ENCODE data around the gene DDB1. TPM values are rescaled to one million over a fixed set of nuclear protein-coding genes. Genes with fewer than 3 reads are reported as not detected.

The DDB1 gene
- total RNA-seq = 265 and 268 TPM in 2 replicates

GRCh38 chr11:61332797-61333549, at the start of gene DDB1, which contains the start of gene TKFC:
DDB1 (minus strand) TSS chr11:61333105; CDS start chr11:61332968, 137 bp downstream.
TKFC (plus strand) TSS chr11:61333228; CDS start chr11:61334729, 1,501 bp downstream.
- DNase-seq = peak; percentile 100
- Mint-ChIP-seq H3K27me3 (no peaks in the 10 kb centered on the region), H3K4me3 (peak within 1 kb of the TSS; percentile 97), H3K9me3 (no peaks in the 10 kb centered on the region), H3K36me3 (ENCODE audit: low read depth) (peaks cover 43% of the 10 kb centered on the region), H3K27ac (peak within 1 kb of the TSS; percentile 98), H3K4me1 (peaks cover 56% of the 10 kb centered on the region)
- intact Hi-C loops (cut with micrococcal nuclease) = loop anchor here (1.0 to 5.0 kb wide), 5 partner anchors 29 to 491 kb away; partner anchors contain the start of genes CCDC86, CPSF7, PRPF19 and TMEM138

DNA sequence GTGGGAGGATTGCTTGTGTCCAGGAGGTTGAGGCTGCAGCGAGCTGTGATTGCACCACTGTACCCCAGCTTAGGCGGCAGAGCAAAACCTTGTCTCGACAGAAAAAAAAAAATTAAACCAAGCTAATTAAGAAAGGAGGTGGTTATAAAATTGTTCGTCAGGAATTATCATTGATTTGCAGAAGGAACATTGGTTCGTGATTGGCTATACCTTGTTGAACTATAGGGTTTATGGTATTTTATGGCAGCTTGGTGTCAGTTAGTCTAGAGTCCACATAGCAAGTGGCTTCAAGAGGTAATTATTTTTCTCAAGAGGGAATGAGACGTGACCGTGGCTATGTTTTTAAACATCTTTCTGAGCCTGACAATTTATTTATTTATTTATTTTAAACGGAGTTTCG, 48.0 kb upstream of the DDB1 start:
- no peaks in the 10 kb centered on the region for H3K27me3 Mint-ChIP-seq
- peaks cover 10% of the 10 kb centered on the region for H3K36me3 Mint-ChIP-seq (ENCODE audit: low read depth)
- H3K9me3 Mint-ChIP-seq = no peaks in the 10 kb centered on the region
- no peak for DNase-seq
- peaks cover 6% of the 10 kb centered on the region for H3K4me1 Mint-ChIP-seq
- no peak overlapping the region for H3K4me3 Mint-ChIP-seq
- intact Hi-C loops (cut with micrococcal nuclease) = no loop called here
- H3K27ac Mint-ChIP-seq = no peak overlapping the region

- no peaks in the 10 kb centered on the region for H3K27me3 Mint-ChIP-seq
- no peaks in the 10 kb centered on the region for H3K9me3 Mint-ChIP-seq
- no peak overlapping the region for H3K4me3 Mint-ChIP-seq
- DNase-seq = no peak
- no peak overlapping the region for H3K27ac Mint-ChIP-seq
- H3K36me3 Mint-ChIP-seq (ENCODE audit: low read depth) = peaks cover 21% of the 10 kb centered on the region
- intact Hi-C loops (cut with micrococcal nuclease) = no loop called here
- peaks cover 1% of the 10 kb centered on the region for H3K4me1 Mint-ChIP-seq
Measured at GRCh38 chr11:61378713-61379313, 45.9 kb upstream of the DDB1 start.

- H3K27ac Mint-ChIP-seq = no peak overlapping the region
- H3K9me3 Mint-ChIP-seq = no peaks in the 10 kb centered on the region
- H3K27me3 Mint-ChIP-seq = no peaks in the 10 kb centered on the region
- peaks cover 1% of the 10 kb centered on the region for H3K4me1 Mint-ChIP-seq
- no peak for DNase-seq
- H3K4me3 Mint-ChIP-seq = no peak overlapping the region
- intact Hi-C loops (cut with micrococcal nuclease) = no loop called here
- peaks cover 24% of the 10 kb centered on the region for H3K36me3 Mint-ChIP-seq (ENCODE audit: low read depth)
Measured at GRCh38 chr11:61377461-61378160, 44.7 kb upstream of the DDB1 start.

- H3K27ac Mint-ChIP-seq = no peak overlapping the region
- intact Hi-C loops (cut with micrococcal nuclease) = no loop called here
- H3K4me3 Mint-ChIP-seq = no peak overlapping the region
- peaks cover 38% of the 10 kb centered on the region for H3K36me3 Mint-ChIP-seq (ENCODE audit: low read depth)
- no peak for DNase-seq
- H3K9me3 Mint-ChIP-seq = no peaks in the 10 kb centered on the region
- H3K27me3 Mint-ChIP-seq = no peaks in the 10 kb centered on the region
- H3K4me1 Mint-ChIP-seq = no peaks in the 10 kb centered on the region
Measured at GRCh38 chr11:61375761-61376108, 42.8 kb upstream of the DDB1 start.

DNA sequence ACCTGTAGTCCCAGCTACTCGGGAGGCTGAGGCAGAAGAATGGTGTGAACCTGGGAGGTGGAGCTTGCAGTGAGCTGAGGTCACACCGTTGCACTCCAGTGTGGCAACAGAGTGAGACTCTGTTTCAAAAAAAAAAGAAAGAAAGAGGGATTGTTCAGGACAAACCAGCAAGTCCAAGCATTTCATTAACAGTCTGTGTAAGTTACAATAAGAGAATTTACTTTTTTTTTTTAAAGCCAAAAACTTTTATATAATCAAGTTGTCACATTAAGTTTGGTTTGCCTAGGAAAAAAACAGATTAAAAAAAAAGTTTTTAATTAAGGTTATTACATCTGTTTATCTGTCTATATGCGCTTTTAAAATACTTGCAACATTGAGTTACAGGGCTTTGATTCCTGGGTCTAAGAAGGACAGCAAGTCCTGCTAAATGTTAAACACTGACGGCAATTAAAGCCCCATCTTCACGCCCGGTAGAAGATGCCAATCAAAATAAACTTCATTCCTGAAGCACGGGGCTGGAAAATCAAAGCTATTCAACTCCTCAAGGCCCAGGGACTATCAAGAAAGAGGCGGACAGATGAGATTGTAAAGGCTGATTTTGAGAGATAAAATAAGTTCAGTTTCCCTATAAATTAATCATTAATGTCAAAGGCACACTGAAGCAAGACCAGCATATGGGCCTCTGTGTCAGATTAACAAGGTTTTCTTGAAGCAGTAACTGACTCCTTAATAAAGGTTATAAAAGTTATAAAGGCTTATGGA, 39.9 kb upstream of the DDB1 start:
- Mint-ChIP-seq H3K4me3 (no peak overlapping the region), H3K4me1 (peaks cover 9% of the 10 kb centered on the region), H3K36me3 (ENCODE audit: low read depth) (peaks cover 65% of the 10 kb centered on the region), H3K27ac (no peak overlapping the region), H3K27me3 (no peaks in the 10 kb centered on the region), H3K9me3 (no peaks in the 10 kb centered on the region)
- intact Hi-C loops (cut with micrococcal nuclease) = no loop called here
- no peak for DNase-seq

- no peak for DNase-seq
- no peaks in the 10 kb centered on the region for H3K27me3 Mint-ChIP-seq
- H3K9me3 Mint-ChIP-seq = no peaks in the 10 kb centered on the region
- intact Hi-C loops (cut with micrococcal nuclease) = no loop called here
- H3K36me3 Mint-ChIP-seq (ENCODE audit: low read depth) = peaks cover 69% of the 10 kb centered on the region
- peaks cover 9% of the 10 kb centered on the region for H3K4me1 Mint-ChIP-seq
- H3K4me3 Mint-ChIP-seq = no peak overlapping the region
- H3K27ac Mint-ChIP-seq = peak overlapping the region; percentile 1
Measured at GRCh38 chr11:61370349-61371005, 37.6 kb upstream of the DDB1 start.

GRCh38 chr11:61369372-61370348, 36.8 kb upstream of the DDB1 start:
- no peak overlapping the region for H3K27ac Mint-ChIP-seq
- intact Hi-C loops (cut with micrococcal nuclease) = loop anchor here (10.0 kb wide), 1 partner anchor 425 kb away; the partner anchor contains the start of genes FEN1 and TMEM258

GRCh38 chr11:61368646-61369045, 35.7 kb upstream of the DDB1 start:
- H3K27ac Mint-ChIP-seq = no peak overlapping the region
- no peak overlapping the region for H3K4me3 Mint-ChIP-seq
- no peaks in the 10 kb centered on the region for H3K9me3 Mint-ChIP-seq
- H3K36me3 Mint-ChIP-seq (ENCODE audit: low read depth) = peaks cover 67% of the 10 kb centered on the region
- H3K4me1 Mint-ChIP-seq = peaks cover 11% of the 10 kb centered on the region
- intact Hi-C loops (cut with micrococcal nuclease) = loop anchor here (10.0 kb wide), 1 partner anchor 426 kb away; the partner anchor contains the start of genes FEN1 and TMEM258
- DNase-seq = no peak
- H3K27me3 Mint-ChIP-seq = no peaks in the 10 kb centered on the region

More at GRCh38 chr11:61369372-61370348, 36.8 kb upstream of the DDB1 start:
- Mint-ChIP-seq H3K4me1 (peaks cover 9% of the 10 kb centered on the region), H3K27me3 (no peaks in the 10 kb centered on the region), H3K4me3 (no peak overlapping the region), H3K36me3 (ENCODE audit: low read depth) (peaks cover 68% of the 10 kb centered on the region), H3K9me3 (no peaks in the 10 kb centered on the region)
- DNase-seq = no peak

DNA sequence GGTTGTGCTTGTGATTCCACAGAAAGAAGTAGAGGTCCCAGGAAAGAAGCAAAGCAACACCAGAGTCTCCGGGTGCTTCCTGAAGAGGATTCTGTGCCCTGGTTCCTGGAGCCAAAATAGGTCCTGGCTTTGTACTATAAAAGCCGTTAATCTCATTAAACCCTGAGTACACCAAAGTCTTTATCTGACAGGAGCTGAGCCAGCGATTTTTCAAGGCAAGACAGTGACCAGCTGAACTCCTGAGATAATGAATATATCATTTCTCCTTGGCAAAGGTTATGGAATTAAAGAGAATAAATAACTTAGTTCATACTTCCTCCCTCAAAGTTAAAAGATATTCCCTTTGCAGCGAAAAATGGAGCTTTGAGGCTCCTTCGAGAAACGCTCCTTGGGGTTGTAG, 34.5 kb upstream of the DDB1 start:
- H3K27ac Mint-ChIP-seq = no peak overlapping the region
- intact Hi-C loops (cut with micrococcal nuclease) = loop anchor here (10.0 kb wide), 1 partner anchor 427 kb away; the partner anchor contains the start of genes FEN1 and TMEM258
- DNase-seq = no peak
- no peaks in the 10 kb centered on the region for H3K9me3 Mint-ChIP-seq
- H3K36me3 Mint-ChIP-seq (ENCODE audit: low read depth) = peaks cover 68% of the 10 kb centered on the region
- H3K4me3 Mint-ChIP-seq = no peak overlapping the region
- H3K4me1 Mint-ChIP-seq = peaks cover 20% of the 10 kb centered on the region
- no peaks in the 10 kb centered on the region for H3K27me3 Mint-ChIP-seq

- peaks cover 22% of the 10 kb centered on the region for H3K4me1 Mint-ChIP-seq
- H3K27me3 Mint-ChIP-seq = no peaks in the 10 kb centered on the region
- intact Hi-C loops (cut with micrococcal nuclease) = loop anchor here (10.0 kb wide), 1 partner anchor 431 kb away; the partner anchor contains the start of genes FEN1 and TMEM258
- H3K36me3 Mint-ChIP-seq (ENCODE audit: low read depth) = peaks cover 43% of the 10 kb centered on the region
- peak overlapping the region; percentile 75 for H3K27ac Mint-ChIP-seq
- H3K9me3 Mint-ChIP-seq = no peaks in the 10 kb centered on the region
- H3K4me3 Mint-ChIP-seq = peak overlapping the region; percentile 96
- DNase-seq = no peak
Measured at GRCh38 chr11:61364012-61364675, 31.2 kb upstream of the DDB1 start.

DNA sequence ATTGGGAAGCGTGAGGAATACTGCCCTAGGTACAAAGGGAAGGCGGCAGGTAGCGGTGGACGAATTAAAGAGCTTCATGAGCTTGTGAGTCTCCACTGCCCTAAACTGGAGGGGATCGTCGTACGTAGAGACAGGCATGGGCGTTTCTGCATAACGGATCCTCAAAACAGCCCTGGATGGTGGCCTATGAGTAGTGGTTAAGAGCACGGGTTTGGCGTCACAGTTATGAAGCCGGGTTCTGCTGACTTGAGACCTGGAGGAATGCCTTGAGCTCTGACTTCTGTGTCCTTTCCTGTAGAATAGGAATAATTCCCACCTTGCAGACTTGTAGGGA, 29.6 kb upstream of the DDB1 start:
- Mint-ChIP-seq H3K27ac (peak overlapping the region; percentile 95), H3K9me3 (no peaks in the 10 kb centered on the region), H3K4me1 (peaks cover 23% of the 10 kb centered on the region), H3K4me3 (peak overlapping the region; percentile 96), H3K36me3 (ENCODE audit: low read depth) (peaks cover 30% of the 10 kb centered on the region), H3K27me3 (no peaks in the 10 kb centered on the region)
- DNase-seq = peak; percentile 81
- intact Hi-C loops (cut with micrococcal nuclease) = loop anchor here (1.0 to 10.0 kb wide), 5 partner anchors 23 to 432 kb away; partner anchors contain the start of genes CPSF7, DDB1, FEN1 and TKFC

All from activated CD4-positive, alpha-beta T cell treated with anti-CD3 and anti-CD28 coated beads, Interleukin-2, amount 10 ng/mL, durations not matched to agents 24 days and 14 days (primary cell).